ENCODE data around the gene MORF4L1.
A peak's percentile ranks its signal among the peaks of the same experiment; 100 is the strongest.
"Not testable (repeated sequence)": the region's sequence is repeated elsewhere in the genome, so short reads cannot be mapped to it uniquely, and the experiment has no call there.

Gene MORF4L1, protein sequence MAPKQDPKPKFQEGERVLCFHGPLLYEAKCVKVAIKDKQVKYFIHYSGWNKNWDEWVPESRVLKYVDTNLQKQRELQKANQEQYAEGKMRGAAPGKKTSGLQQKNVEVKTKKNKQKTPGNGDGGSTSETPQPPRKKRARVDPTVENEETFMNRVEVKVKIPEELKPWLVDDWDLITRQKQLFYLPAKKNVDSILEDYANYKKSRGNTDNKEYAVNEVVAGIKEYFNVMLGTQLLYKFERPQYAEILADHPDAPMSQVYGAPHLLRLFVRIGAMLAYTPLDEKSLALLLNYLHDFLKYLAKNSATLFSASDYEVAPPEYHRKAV

DNA sequence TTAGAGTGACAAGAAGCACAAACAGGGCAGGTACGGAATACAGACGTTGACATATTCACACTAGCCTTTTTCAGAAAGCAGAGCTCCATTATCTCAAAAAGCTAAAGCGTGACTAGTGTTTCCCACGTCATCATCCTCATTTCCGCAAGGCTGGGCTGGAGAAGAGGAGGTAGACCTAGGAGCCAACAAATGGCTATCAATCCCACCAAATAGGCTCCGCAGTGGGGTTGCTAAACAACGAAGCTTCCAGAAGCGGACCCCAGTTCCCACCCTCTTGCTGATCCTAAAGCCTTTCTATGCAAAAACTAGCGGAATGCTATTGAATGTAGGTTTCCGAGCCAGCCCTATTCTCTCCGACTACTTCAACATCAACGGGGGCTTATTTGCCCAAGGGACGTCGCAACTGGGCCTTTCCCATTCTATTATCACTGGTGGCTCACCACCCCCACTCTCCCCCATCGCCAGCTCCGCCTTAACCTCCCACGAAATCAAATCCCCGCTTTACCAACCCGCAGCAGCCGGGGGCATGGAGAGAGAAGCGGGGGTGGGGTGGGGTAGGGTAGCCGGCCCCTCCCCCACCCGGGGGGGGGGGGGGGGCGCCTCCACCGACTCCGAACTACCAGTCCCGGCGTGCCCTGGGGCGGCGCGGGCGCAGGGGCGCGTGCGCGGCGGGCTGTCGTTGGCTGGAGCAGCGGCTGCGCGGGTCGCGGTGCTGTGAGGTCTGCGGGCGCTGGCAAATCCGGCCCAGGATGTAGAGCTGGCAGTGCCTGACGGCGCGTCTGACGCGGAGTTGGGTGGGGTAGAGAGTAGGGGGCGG is at the start of gene MORF4L1:
Gene MORF4L1, plus strand, starts transcription at position 736 of the 817 bp plus-strand sequence. CDS start 128 bp downstream, outside the sequence.
- peak; percentile 98 for DNase-seq

- no peak for DNase-seq
Measured at GRCh38 chr15:78828920-78829319, 43.8 kb upstream of the MORF4L1 start.

DNA sequence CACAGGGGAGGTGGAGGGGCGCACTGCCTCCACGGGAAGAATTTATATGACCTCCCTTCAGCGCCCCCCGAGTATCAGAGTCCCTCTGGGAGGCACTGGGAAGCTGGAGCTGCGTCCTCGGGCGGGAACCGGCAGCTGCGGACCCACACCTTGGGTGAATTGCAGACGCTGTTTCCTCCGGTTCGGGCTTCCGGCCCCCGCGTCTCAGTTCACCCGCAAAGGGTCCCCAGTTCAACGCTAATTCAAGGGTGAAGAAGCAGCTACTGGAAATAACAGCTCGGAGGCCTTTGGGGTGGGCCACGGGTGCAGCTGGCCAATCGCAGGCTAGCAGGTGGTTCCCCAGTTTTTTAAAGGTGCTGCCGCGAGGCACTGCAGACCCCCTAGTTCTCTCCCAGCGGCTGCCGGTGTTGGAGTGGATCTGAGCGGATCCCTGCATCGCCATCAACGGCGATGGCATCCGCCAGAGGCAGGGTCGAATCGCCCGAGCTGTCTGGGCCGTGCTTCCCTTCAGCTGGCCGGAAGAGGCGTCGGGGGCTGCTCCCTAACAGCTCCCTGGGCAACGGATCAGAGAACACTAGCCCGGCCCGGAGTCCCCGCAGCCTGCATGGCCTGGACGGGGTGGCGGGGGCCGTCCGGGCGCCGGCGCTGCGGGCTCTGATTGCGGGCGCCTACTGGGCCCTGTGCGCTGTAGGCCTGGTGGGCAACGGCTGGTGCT is 42.0 kb upstream of the MORF4L1 start:
- DNase-seq: no peak

- DNase-seq: no peak
Measured at GRCh38 chr15:78831229-78832207, 41.2 kb upstream of the MORF4L1 start.

DNA sequence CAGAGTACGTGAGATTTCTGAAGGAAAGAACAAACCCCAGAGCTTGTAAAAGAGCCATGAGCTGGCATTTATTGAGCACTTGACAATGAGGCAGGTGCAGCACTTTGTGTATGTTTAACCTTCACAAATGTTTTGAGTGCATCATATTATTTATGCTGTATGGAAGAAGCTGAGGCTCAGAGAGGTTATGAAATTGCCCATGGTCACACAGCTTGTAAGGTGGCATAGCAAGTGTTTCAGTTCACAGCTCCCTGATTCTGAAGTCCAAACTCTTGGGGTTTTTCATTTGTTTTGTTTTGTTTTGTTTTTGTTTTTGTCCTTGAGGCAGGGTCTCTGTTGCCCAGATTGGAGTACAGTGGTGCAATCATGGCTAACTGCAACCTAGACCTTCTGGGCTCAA is 36.4 kb upstream of the MORF4L1 start:
- DNase-seq: no peak

DNA sequence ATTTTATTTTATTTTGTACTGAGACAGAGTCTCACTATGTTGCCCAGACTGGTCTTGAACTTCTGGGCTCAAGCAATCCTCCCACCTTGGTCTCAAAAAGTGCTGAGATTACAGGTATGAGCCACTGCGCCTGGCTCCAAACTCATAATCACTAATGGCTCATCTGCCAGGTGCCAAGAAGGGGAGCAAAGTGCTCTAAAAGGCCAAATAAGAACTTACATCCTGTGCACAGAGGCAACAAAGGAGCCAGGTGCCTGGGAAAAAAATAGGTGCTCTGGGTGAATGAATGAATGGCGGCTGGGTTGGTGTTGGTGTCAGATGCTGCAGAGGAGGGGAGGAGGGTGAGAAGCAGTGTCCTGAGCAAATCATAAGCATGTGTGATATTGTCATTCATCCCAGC is 35.6 kb upstream of the MORF4L1 start:
- DNase-seq: no peak

DNA sequence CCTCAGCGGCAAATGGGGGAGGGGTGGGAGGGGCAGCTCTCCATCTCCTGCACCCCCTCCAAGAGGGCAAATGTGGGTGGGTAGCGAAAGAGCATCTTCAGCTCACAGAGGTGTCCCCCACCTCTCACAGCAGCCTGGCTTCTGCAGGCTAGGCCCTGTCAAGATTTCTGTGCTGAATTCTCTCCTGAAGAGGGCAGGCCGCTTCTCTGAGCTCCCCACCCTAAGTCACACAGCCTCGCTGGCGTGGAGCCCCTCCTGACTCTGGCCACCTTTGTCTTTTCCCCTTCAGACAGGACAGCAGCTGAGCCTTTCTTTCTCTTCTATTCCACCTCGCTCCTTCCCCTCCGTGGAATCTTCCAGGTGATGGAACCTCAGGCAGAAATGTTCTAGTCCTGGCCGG is 35.1 kb upstream of the MORF4L1 start:
- no peak for DNase-seq

GRCh38 chr15:78838489-78838888 is 34.2 kb upstream of the MORF4L1 start:
- peak; percentile 19 for DNase-seq

- not testable (repeated sequence) for DNase-seq
Measured at GRCh38 chr15:78839151-78839550, 33.5 kb upstream of the MORF4L1 start.

- peak; percentile 39 for DNase-seq
Measured at GRCh38 chr15:78840661-78841375, 31.9 kb upstream of the MORF4L1 start.

GRCh38 chr15:78841376-78841706 is 31.3 kb upstream of the MORF4L1 start:
- peak; percentile 60 for DNase-seq

GRCh38 chr15:78841891-78842290 is 30.8 kb upstream of the MORF4L1 start:
- DNase-seq: no peak

GRCh38 chr15:78842519-78842918 is 30.2 kb upstream of the MORF4L1 start:
- no peak for DNase-seq

GRCh38 chr15:78846906-78847305 is 25.8 kb upstream of the MORF4L1 start:
- DNase-seq: not testable (repeated sequence)

GRCh38 chr15:78847387-78847906 is 25.2 kb upstream of the MORF4L1 start:
- not testable (repeated sequence) for DNase-seq

GRCh38 chr15:78850352-78850751 is 22.3 kb upstream of the MORF4L1 start:
- DNase-seq: no peak

DNA sequence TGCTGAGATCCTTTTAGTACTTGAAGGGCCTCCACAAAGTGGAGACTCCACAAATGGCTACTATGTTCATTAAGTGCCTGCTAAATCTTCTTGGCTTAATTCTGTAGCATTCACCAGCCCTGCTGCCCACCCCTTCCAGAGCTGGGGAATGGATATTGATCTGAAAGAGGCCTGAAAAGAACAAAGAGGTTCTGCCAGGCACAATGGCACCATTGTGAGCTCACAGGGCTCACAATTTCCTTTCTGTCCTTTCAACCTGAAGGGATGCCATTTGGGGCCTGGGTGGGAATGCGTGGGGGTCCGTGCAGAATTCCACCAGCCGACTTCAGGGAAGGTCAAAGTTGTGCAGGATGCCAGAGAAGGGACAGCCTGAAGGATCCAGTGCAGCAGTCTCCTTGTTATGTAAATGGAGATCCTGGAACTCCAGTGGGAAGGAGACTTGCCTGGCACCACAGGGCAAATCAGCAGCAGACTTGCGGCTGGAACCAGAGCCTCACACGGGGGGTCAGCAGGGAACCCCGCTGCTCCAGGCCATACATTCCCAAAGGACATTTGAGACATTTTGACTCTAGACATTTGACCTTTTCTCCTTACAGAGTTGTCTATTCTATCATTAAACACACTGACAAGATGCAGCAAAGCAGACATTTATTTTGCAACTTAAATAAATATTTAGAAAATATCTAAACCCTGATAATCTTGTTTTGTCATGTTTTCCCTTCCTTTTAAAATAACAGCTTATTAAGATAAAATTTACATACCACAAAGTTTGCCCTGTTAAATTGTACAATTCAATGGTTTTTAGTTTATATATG is 21.5 kb upstream of the MORF4L1 start:
- DNase-seq: no peak

- DNase-seq: no peak
Measured at GRCh38 chr15:78853500-78853899, 19.2 kb upstream of the MORF4L1 start.

GRCh38 chr15:78854833-78855372 is 17.8 kb upstream of the MORF4L1 start:
- peak; percentile 28 for DNase-seq

DNA sequence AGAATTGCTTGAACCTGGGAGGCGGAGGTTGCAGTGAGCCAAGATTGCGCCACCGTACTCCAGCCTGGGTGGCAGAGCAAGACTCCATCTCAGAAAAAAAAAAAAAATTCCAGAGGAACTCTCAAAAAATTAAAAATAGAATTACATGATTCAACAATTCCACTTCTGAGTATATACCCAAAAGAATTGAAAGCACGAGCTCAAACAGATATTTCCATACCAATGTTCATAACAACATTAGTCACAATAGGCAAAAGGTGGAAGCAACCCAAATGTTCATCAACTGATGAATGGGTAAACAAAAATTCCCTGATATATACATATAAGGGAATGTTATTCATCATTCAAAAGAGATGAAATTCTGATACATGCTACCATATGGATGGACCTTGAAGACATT is 16.9 kb upstream of the MORF4L1 start:
- DNase-seq: peak; percentile 95

Data from fibroblast of skin of right biceps (primary cell).